C4-2B (cell line): ENCODE results near the gene LHFPL2.

Experiments
- CTCF ChIP-seq: fragments of 450-650 bp; conservative IDR thresholded peaks from 2 replicates; pipeline ENCODE4 v1.5.1; 2017; ENCODE audit warnings: mild to moderate bottlenecking
- ZFX ChIP-seq: fragments of 450-650 bp; IDR thresholded peaks from 2 replicates; pipeline ENCODE4 v1.6.1; 2017

GRCh38 chr5:78693339-78693738 is 44.8 kb upstream of the LHFPL2 start:
- TF ChIP-seq CTCF (no peak), ZFX (no peak)
